LNCaP clone FGC (cell line): ENCODE measurements around the gene MPC1.

ENCODE experiments used
- DNase-seq: peaks from one replicate; pipeline ENCODE4 v3.0.0-alpha.2; 2011; ENCODE audit warnings: low read depth
- H3K4me3 ChIP-seq: 2 replicates; pipeline ENCODE4 v1.5.1; 2011; ENCODE audit warnings: mild to moderate bottlenecking, low read depth, low read length, control low read depth
- TF ChIP-seq, protein P1 (sequence below): IDR thresholded peaks from 2 replicates; pipeline ENCODE4 v1.5.1; 2012; ENCODE audit warnings: mild to moderate bottlenecking; ENCODE audit not compliant: control insufficient read depth, insufficient read depth; ENCODE audit errors: extremely low read depth

Gene MPC1

DNA sequence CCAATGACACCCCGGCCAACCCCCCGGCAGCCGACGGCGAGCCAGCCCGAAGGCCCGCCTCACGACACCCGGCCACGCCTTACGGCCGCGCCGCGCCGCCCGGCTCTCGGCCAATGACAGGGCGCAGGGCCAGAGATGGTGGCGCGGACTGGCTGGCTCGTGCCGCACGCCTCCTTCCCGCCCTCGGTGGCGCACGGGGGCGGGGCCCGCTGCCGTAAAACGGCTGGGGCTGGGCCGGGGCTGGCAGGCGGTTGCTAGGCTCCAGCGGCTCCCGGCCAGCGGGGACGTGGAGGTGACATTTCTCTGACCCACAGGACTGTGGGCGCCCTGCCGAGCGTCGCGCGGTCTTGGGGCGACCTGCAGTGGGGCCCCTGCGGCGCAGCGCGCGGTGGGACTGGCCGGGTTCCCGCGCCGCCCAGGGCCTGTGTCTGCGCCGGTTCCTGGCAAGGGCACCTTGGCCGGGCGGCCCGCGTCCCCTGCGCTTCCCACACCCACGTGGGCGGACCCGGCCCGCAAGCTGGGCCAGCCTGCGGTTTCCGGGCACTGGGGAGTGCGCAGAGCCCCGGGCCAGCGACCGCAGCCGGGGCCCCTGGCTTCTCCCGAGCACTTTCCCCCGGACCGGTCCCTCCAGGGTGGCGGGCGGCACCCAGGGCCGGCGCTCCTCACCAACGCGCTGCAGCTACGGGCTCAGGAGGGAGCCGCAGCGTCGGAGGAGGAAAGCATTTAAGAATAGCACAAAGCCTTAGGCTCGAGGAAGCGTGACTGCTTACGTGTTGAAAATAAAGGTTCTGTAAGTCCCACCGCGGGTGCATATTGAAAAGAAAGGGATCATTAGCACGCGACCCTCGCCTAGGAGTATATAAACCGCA lies at the start of gene MPC1:
MPC1 (minus strand) TSS at position 8 of the 869 bp plus-strand sequence. CDS start 64 bp downstream, outside the sequence.
- TF ChIP-seq, protein P1, sequence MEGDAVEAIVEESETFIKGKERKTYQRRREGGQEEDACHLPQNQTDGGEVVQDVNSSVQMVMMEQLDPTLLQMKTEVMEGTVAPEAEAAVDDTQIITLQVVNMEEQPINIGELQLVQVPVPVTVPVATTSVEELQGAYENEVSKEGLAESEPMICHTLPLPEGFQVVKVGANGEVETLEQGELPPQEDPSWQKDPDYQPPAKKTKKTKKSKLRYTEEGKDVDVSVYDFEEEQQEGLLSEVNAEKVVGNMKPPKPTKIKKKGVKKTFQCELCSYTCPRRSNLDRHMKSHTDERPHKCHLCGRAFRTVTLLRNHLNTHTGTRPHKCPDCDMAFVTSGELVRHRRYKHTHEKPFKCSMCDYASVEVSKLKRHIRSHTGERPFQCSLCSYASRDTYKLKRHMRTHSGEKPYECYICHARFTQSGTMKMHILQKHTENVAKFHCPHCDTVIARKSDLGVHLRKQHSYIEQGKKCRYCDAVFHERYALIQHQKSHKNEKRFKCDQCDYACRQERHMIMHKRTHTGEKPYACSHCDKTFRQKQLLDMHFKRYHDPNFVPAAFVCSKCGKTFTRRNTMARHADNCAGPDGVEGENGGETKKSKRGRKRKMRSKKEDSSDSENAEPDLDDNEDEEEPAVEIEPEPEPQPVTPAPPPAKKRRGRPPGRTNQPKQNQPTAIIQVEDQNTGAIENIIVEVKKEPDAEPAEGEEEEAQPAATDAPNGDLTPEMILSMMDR, result no peak
- peak; percentile 74 for DNase-seq
- peak within 1 kb of the TSS; percentile 80 for H3K4me3 ChIP-seq

DNA sequence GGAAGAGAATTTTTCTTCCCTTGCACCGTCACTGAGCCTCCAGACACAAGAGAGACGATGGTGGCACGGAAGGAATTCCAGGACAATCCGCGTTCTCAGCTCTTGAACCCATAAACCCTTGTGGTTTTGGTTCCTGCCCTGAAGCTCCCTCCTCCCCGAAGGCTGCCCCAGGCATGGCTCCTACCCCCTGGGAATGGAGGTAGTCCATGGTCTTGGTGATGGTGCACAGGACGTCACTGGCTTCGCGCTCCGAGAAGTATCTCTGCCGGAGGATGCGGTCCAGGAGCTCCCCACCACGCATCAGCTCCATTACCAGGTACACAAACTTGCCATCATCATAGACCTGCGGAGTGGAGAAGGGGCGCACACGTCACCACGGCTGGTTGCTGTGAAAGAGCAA lies 47.5 kb upstream of the MPC1 start:
- DNase-seq, result no peak
- no peak overlapping the region for H3K4me3 ChIP-seq
- TF ChIP-seq, protein P1, result no peak

DNA sequence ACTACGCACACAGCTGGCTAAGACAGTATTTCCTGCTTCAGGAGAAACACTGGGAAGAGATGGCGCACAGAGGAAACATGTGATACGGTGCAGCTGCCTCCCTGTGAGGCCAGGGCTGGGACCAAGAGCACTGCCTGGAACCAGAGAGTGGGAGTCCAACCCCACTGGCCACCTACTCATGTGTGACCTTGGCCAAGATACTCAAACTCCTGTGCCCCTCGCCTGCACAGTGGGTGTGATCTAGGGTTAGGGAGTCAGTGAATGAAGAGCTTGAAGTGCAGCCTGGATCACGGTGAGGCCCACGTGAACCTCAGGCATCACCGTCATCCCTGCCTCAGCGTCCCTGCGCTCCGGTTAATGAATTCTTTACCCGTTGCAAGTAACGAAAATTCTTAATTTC lies 41.7 kb upstream of the MPC1 start:
- DNase-seq, result no peak
- TF ChIP-seq, protein P1, result no peak
- H3K4me3 ChIP-seq, result no peak overlapping the region

DNA sequence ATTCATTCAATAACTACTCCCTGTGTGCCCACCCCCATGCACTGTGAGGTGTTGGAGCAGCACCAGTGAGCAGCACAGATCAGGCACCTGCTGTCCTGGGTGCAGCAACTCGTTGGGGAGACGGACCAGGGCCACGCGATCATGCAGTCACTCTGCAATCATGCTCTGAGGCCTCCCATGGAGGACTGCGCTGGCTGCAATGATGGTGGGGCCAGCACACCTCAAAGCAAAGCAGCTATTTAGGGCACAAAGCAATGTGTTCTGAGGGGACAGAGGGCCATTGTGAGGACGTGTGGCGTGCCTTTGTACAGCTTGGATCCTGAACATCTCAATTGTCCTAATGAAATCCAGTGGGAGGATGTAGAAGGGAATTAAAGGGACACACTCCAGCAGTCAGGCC lies 41.0 kb upstream of the MPC1 start:
- TF ChIP-seq, protein P1, result no peak
- no peak overlapping the region for H3K4me3 ChIP-seq

DNA sequence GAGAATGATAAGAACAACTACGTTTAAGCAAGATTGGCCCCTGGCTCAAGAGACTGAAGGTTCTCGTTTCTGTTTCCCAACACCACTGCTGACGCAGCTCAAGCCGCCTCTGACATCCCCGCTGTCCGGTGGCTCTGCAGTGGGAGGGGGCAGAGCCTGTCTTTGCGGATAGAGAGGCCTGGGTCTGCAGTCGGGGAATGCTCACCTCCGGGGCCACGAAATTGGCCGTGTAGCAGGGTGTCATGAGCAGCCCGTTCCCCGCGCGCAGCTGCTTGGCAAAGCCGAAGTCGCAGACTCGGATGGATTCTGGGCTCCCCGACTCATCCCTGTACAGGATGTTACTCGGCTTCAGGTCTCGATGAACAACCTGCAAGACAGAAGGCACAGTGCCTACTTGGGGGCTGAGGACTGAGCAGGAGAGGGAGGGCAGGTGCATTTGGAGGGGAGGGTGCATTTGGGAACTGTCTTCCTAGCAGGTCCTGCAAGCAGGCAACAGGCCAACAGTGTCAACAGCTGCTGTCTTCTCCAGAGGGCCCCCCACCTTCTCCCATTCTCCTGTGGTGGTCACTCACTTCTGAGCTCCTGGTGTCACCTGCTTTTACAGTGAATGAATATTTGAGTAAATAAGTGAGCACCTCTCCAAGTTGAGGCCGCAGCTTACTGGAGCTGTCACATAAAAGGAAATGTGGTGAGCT lies 40.5 kb upstream of the MPC1 start:
- DNase-seq, result no peak
- no peak overlapping the region for H3K4me3 ChIP-seq
- TF ChIP-seq, protein P1, result no peak

More for the DNA sequence above, 41.0 kb upstream of the MPC1 start:
- no peak for DNase-seq

DNA sequence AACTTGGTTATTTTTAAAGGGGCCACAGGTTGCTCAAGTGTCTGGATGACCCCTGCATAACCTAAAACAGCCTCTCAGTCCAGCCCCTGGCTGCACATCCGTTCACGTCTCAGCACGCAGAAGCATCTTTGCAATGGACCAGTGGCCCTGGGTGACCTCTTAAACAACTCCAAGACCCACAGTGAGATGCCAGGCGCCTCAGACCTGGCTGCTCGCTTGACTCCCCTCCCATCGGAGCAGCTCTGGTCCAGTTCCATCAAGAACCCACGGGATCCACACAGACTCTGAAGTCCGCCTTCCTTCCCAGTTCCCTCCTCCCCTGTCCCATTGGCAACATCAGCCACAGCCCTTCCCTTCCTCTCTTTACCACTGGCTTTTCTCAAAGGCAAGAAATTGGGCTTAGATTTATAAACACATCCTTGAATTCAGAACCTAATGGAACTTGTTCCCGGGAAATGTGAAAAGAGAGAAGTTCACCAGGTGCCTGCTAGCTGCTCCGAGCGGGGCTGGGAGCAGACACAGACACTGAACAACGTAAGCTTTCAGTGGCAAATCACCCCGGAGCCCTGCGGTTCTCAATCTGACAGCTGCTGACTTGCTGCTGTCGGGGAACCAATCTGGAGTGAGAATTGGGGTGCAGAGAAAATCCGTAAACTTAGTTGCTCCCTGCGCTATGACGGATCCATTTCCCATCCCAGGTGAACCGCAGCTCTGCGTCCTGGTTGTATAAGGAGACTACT lies 39.6 kb upstream of the MPC1 start:
- DNase-seq, result no peak
- no peak overlapping the region for H3K4me3 ChIP-seq
- TF ChIP-seq, protein P1, result no peak
